SK-MEL-5 (cell line): ENCODE results near the gene TSPAN8. TPM values are rescaled to one million over a fixed set of nuclear protein-coding genes. Genes with fewer than 3 reads are reported as not detected.

Experiments
- DNase-seq: peaks from one replicate; pipeline ENCODE4 v3.0.0-alpha.2; 2016; ENCODE audit warnings: low read depth, low spot score
- in situ Hi-C: cut with HindIII; loops from 2 replicates; pipeline ENCODE4 v1.10.0; 2016; ENCODE audit warnings: low sequenced_read_pairs, high pct_unique_total_duplicates, low pct_unique_long_range_greater_than_20kb
- polyA plus RNA-seq, 2 experiments: library from polyadenylated mRNA; depleted of rRNA; stranded (reverse); fragments of >200 nt; gene quantifications; 2 replicates each; pipeline ENCODE4 v1.2.3, GENCODE V29; 2015
- total RNA-seq: library from RNA; depleted of rRNA; stranded (reverse); fragments of >200 nt; shearing (Covaris generic); gene quantifications from 2 replicates; pipeline ENCODE4 v1.2.3, GENCODE V29; 2014; rRNA removed

TSPAN8 gene
- 0.50 and 1.2 TPM in 2 replicates for total RNA-seq
- 0.29 and 1.1 TPM in 2 replicates for polyA plus RNA-seq (2015; cell fraction: cytosol; rRNA removed)
- not detected in 2 replicates for polyA plus RNA-seq (2015; cell fraction: nucleus; rRNA removed)

GRCh38 chr12:71157601-71158233 is at the start of gene TSPAN8:
TSPAN8 (minus strand) TSS chr12:71157999; CDS start chr12:71157678, 321 bp downstream.
- in situ Hi-C loops = no loop called here
- DNase-seq = no peak

GRCh38 chr12:71201136-71201679 is 43.4 kb upstream of the TSPAN8 start:
- DNase-seq = no peak
- in situ Hi-C loops = no loop called here

GRCh38 chr12:71200706-71201105 is 42.9 kb upstream of the TSPAN8 start:
- in situ Hi-C loops = no loop called here
- no peak for DNase-seq

GRCh38 chr12:71197460-71197859 is 39.7 kb upstream of the TSPAN8 start:
- no peak for DNase-seq
- in situ Hi-C loops = no loop called here

DNA sequence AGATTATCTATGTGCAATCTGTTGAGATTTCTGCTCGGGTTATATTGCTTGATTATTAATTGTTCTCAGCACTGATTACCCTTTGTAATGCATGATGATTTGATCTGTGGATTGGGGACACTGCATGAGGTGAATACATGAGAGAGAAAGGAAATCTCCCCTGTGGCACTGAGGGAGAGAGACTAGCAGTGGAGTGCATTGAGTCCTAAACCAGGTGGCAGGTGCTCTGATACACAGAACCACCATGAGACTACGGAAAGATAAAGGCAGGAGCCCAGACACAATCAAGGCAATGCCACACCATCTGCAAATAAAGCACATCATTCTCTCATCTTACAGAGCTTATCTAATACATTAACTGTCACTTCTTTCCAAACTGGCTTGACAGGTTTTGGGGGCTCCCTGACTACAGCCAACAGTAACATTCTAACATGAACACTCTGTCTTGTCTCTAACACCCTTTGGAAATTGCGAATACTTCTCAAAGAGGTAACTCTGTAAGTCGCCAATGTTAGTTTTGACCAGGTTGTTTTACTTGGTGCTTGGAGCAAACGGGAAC is 37.6 kb upstream of the TSPAN8 start:
- DNase-seq = no peak
- in situ Hi-C loops = no loop called here

GRCh38 chr12:71194657-71195056 is 36.9 kb upstream of the TSPAN8 start:
- in situ Hi-C loops = no loop called here

GRCh38 chr12:71193041-71193440 is 35.2 kb upstream of the TSPAN8 start:
- no peak for DNase-seq
- in situ Hi-C loops = no loop called here

More at GRCh38 chr12:71194657-71195056, 36.9 kb upstream of the TSPAN8 start:
- no peak for DNase-seq

DNA sequence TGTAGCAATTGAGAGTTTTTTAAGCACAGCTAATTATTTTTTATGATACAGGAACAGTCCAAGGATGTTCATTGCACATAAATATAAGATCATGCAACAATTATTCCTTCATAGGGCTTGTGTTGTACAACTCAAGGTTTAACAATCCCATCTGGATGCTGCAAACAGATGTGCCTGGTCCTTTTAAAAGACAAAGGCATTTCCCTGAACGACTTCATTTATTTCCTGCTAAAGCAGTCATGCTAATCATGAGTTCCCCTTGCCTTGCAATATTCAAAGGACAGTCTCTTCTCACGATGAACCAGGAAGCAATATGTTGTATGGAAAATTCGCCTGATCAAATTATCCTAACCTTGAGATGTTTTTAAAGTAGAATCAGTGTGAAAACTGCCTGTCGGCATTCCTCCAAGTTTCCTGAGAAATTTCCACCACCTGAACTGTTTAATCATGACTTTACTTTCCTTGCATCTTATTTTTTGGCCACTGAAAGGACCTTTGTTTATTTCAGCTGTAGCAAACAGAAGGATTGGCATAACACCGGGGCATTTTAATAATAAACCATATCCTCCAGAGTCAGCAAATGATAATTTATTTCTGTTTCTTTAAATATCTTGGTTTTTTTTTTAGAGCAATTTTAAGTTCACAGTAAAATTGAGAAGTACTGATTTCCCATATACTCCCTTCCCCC is 33.9 kb upstream of the TSPAN8 start:
- in situ Hi-C loops = no loop called here
- no peak for DNase-seq

- no peak for DNase-seq
- in situ Hi-C loops = no loop called here
These were observed 33.0 kb upstream of the TSPAN8 start for GRCh38 chr12:71190822-71191221.

GRCh38 chr12:71187379-71187778 is 29.6 kb upstream of the TSPAN8 start:
- in situ Hi-C loops = no loop called here
- no peak for DNase-seq

GRCh38 chr12:71186571-71187288 is 28.9 kb upstream of the TSPAN8 start:
- DNase-seq = no peak
- in situ Hi-C loops = no loop called here

GRCh38 chr12:71183846-71184245 is 26.0 kb upstream of the TSPAN8 start:
- in situ Hi-C loops = no loop called here
- no peak for DNase-seq

GRCh38 chr12:71183018-71183417 is 25.2 kb upstream of the TSPAN8 start:
- DNase-seq = no peak
- in situ Hi-C loops = no loop called here

DNA sequence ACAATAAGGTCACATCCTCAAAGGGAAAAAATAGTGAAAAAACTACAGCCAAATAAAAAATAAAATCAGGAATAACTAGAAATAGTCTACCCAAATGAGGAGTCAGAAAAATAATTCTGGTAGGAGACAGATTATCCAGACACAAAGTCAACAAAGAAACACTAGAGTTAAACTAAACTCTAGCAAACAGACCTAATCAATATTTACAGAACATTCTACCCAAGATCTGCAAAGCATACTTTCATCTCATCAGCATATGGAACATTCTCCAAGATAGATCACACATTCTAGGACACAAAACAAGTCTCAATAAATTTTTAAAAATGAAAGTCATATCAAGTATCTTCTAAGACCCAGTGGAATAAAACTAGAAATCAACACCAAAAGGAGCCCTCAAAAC is 20.4 kb upstream of the TSPAN8 start:
- in situ Hi-C loops = no loop called here
- DNase-seq = no peak

DNA sequence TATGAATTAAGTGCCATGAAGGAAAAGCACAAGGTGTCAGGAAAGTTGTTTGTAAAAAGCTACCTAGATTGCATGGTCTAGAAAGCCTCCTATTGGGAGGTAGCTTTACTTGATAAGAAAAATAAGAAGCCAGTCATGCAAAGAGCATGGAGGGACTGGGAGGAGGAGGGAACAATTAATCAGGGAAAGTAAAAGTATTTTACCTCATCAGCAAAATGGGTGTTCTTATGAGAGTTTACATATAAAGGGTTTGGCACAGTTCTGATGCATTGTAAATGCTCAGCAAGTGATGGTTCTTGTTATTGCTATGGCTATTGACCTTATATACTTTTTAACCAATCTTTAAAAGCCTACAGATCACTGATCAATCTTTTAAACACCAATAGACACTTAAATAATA is 17.0 kb upstream of the TSPAN8 start:
- in situ Hi-C loops = no loop called here
- no peak for DNase-seq

GRCh38 chr12:71174146-71174545 is 16.3 kb upstream of the TSPAN8 start:
- in situ Hi-C loops = no loop called here
- no peak for DNase-seq

GRCh38 chr12:71170456-71170855 is 12.7 kb upstream of the TSPAN8 start:
- no peak for DNase-seq
- in situ Hi-C loops = no loop called here

DNA sequence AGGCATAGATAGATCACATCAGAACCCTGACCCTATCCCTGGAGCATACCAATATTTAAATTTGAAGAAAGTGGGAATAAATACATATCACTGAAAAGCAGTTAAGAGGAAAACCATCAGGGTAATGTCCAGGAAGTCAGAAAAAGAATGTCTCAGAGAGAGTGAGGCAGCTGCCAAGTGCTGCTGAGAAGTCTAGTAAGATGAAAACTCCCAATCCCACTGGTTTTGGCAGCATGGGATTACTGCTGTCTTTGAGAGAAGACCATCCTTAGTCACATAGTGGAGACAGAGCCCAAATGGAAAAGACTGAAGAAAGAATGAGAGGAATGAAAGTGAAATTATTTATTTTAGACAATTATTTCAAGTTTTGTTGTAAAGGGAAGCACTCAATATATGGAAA is 11.5 kb upstream of the TSPAN8 start:
- DNase-seq = no peak
- in situ Hi-C loops = no loop called here
